Vagina (tissue), 2 donors: Measurements from ENCODE around the gene RPS6KA5.

Experiments used
- CTCF ChIP-seq, 3 experiments: fragments of 450-650 bp in 2 of 3; fragments of 200-600 bp in 1 of 3; sonication (generic) in 1 of 3; IDR thresholded peaks; one replicate each; pipeline ENCODE4 v1.5.1; 2017 to 2019; ENCODE audit warnings: antibody characterized with exemption in 3 of 3, mild to moderate bottlenecking in 2 of 3, moderate library complexity in 2 of 3
- POLR2A ChIP-seq, 2 donors: fragments of 450-650 bp; IDR thresholded peaks; one replicate each; pipeline ENCODE4 v1.6.1; 2017; ENCODE audit warnings: antibody characterized with exemption in 2 of 2, mild to moderate bottlenecking in 2 of 2, moderate library complexity in 2 of 2
- POLR2AphosphoS5 ChIP-seq, 2 donors: sonication (generic); formaldehyde crosslinking; IDR thresholded peaks; one replicate each; pipeline ENCODE4 v1.9.0; 2017; ENCODE audit warnings: antibody characterized with exemption in 2 of 2, mild to moderate bottlenecking in 2 of 2, low read depth in 1 of 2; ENCODE audit not compliant: insufficient read depth in 1 of 2

- TF ChIP-seq POLR2AphosphoS5 (IDR thresholded peaks at IDR 0.05; ENCODE audit: insufficient read depth in 1 of 2, low read depth in 1 of 2) = no peak
- TF ChIP-seq CTCF (IDR thresholded peaks at IDR 0.05) = no peak
- TF ChIP-seq POLR2A (IDR thresholded peaks at IDR 0.05) = no peak
These were observed 97.8 kb downstream of the RPS6KA5 start for GRCh38 chr14:90962505-90963109.
